Amniotic stem cell (primary cell): ENCODE measurements around the gene ARID3B.
"Not testable (repeated sequence)": the region's sequence is repeated elsewhere in the genome, so short reads cannot be mapped to it uniquely, and the experiment has no call there.

ENCODE experiments used
- DNase-seq: peaks from one replicate; lab custom pipeline; 2025; lab: John Stamatoyannopoulos, UW

ARID3B gene, protein sequence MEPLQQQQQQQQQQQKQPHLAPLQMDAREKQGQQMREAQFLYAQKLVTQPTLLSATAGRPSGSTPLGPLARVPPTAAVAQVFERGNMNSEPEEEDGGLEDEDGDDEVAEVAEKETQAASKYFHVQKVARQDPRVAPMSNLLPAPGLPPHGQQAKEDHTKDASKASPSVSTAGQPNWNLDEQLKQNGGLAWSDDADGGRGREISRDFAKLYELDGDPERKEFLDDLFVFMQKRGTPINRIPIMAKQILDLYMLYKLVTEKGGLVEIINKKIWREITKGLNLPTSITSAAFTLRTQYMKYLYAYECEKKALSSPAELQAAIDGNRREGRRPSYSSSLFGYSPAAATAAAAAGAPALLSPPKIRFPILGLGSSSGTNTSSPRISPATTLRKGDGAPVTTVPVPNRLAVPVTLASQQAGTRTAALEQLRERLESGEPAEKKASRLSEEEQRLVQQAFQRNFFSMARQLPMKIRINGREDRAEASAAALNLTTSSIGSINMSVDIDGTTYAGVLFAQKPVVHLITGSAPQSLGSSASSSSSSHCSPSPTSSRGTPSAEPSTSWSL

DNA sequence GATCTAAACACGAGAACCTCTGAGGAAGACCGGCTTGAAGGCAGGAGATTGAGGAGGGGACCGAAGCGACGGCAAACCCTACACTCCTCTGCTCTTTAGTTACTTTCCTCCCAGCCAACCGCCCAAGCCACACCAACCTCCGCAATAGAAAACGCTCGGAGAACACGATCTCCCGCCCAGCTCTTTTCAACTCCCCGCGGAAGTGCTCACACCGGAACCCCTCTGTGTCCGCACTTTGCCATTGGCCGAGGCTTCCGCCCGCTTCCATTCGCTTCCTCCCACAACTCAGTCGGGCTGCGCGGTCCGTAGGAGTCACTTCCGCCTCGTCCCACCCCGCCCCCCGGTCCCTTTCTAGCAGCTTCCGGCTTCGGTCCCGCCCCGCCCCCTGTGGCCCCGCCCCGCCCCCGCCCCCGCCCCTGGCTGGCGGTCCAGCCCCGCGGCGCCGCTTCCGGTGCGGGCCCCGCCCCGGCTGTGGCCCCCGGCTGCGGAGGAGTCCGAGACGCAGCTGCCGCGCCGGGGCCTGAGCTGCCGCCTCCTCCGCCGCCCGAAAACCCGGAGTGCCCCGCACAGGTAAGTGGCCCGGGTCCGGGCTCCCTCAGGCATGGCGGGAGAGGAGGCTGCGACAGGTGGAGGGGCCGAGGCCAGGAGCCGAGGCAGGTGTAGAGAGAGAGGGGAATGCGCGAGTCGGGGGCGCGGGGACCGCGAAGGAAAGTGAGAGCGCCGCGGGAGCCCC lies at the start of gene ARID3B:
Gene ARID3B, plus strand, starts transcription at position 460 of the 733 bp plus-strand sequence. CDS start 2,717 bp downstream, outside the sequence.
- DNase-seq = peak; percentile 92

- no peak for DNase-seq
These were observed 44.4 kb upstream of the ARID3B start for GRCh38 chr15:74496648-74497047.

DNA sequence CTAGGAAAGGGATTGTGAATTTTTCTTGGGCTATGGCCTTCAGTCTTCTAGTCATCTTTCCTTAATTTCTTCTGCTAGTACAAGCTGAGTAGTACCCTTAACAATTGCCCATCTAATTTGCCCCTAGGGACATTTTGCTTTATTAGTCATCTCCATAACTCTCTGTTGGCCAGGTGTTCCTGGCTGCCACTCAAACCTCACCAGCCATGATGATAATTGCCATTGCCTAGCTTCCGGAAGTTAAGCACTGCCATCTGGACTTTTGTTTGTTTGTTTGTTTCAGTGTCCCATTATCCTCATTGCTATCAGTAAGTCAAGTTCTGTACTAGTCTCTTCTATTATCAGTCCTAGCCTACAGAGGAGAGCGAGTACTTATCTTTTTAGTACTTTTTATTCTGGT lies 43.4 kb upstream of the ARID3B start:
- no peak for DNase-seq

GRCh38 chr15:74499366-74499765 lies 41.7 kb upstream of the ARID3B start:
- DNase-seq = no peak

- no peak for DNase-seq
These were observed 40.6 kb upstream of the ARID3B start for GRCh38 chr15:74500401-74500800.

DNA sequence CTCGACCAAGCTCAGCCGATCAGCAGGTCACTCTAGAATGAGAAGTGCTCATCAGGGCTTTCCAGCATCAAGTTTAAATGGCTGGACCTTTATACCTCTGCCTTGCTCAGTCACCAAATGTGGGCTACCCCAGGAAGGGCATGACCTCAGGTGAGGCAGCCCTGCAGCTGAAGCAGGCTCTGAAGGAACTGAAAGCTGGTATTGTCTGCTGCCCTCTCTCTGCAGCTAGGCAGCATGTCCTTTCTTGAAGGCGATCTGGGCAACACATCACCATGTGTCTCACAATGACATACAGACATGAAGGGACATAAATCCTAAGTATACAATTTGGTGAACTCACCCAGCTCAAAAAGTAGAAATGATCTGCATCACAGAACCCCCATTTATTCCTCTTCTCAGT lies 38.7 kb upstream of the ARID3B start:
- no peak for DNase-seq

GRCh38 chr15:74504418-74504817 lies 36.6 kb upstream of the ARID3B start:
- no peak for DNase-seq

DNA sequence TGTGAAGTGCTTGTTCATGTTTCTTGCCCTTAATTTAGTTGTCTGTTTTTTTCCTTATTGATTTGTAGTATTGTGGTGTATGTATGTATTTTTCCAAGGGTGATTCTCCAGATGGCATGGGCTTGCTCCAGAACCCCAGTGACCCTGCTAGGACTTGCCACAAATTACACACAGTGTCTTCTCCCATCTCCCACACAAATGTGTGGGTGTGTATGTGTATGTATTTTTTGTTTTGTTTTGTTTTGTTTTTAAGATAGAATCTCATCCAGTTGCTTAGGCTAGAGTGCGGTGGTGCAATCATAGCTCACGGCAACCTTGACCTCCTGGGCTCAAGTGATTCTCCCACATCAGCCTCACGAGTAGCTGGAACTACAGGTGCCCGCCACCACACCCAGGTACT lies 36.2 kb upstream of the ARID3B start:
- DNase-seq = no peak

DNA sequence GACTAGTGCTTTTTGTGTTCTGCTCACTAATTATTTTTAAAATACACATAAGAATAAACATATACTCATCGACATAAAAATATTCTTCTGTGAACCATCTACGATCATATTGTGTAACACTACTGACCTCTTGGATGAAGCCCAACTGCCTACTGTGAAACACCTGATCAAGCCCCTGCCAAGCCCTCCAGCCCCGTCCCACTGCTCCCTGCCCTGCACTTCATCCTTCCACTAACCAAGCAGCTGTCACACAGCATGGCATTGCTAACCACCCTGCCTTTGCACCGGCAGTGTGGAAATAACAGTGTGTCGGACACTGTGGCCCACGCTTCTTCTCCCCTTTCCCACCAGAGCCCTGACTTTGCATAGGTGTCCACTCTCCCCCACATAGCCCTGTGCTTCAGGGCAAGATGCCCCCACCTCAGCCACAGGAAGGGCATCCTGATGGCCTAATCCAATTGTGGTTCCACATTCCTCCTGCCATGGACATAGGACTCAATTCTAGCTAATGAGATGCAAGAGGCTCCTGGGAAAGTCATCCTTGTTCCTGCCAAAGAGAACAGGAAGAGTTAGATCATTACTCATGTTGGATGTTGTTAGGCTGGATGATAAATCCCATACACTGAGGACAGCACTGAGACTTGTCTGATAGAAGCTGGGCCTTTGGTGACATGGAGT lies 35.0 kb upstream of the ARID3B start:
- no peak for DNase-seq

DNA sequence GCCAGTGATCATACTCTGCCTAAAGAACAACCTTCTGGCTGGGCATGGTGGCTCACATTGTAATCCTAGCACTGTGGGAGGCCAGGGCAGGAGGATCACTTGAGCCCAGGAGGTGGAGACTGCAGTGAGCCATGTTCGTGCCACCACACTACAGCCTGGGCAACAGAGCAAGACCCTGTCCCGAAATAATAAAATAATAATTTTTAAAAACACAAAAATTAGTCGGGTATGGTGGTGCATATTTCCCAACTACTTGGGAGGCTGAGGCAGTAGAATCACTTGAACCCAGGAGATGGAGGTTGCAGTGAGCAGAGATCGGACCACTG lies 34.5 kb upstream of the ARID3B start:
- no peak for DNase-seq

GRCh38 chr15:74511583-74511982 lies 29.4 kb upstream of the ARID3B start:
- no peak for DNase-seq

- DNase-seq = not testable (repeated sequence)
These were observed 27.0 kb upstream of the ARID3B start for GRCh38 chr15:74514059-74514458.

GRCh38 chr15:74517096-74517495 lies 23.9 kb upstream of the ARID3B start:
- DNase-seq = no peak

GRCh38 chr15:74519311-74519710 lies 21.7 kb upstream of the ARID3B start:
- no peak for DNase-seq

GRCh38 chr15:74520407-74520806 lies 20.6 kb upstream of the ARID3B start:
- DNase-seq = no peak

GRCh38 chr15:74523982-74524381 lies 17.0 kb upstream of the ARID3B start:
- DNase-seq = no peak

DNA sequence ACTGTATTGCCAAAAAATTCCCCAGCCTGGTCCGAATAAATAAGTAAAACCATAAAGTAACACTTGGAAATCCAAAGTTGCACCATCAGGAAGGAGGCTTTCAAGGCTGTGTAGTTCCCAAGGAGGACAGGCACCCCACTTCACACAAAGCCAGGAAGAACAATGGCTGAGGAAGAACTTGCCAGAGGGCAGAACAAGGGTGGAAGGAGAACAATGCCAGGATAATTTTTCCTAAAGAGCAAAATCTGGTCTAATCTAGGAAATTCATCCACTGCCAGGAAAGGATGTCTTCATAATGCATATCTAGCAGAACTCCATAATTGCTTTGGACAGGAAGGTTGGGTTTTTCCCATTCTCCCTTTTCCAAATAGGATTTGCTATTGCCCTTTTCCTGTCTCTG lies 15.7 kb upstream of the ARID3B start:
- DNase-seq = no peak

DNA sequence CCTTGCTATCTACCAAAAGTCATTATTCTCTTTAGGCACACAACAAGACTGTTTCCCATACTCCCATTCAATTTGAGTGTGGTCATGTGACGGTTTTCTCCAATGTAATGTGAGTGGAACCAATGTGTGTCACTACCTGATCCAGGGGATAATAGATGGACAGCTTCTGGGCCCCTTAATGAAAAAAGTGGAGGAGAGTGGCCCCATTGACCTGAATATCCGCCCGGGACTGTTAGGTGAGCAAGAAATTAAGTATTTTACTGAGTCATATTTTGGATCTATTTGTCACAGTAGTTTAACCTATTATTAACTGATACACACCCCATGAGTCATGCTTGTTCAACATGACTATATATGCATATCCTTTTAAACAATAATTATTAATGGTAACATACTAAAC lies 15.1 kb upstream of the ARID3B start:
- no peak for DNase-seq

- no peak for DNase-seq
These were observed 12.1 kb upstream of the ARID3B start for GRCh38 chr15:74528876-74529275.

DNA sequence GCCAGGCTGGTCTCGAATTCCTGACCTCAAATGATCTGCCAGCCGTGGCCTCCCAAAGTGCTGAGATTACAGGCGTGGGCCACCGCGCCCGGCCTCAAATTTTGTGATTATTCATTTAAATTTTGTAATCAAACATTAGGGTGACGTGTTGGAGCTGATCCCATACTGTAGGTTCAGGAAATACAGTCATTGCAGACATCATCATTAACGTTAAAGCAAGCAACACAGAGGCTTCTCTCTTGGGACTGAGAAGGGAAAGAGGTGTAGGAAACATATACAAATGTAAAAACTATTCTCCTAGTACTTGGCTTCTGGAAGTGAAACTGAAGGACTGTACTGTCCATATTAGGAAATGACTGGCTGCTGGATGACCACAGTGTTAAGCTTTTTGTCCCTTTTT lies 11.1 kb upstream of the ARID3B start:
- no peak for DNase-seq

GRCh38 chr15:74530771-74531143 lies 10.3 kb upstream of the ARID3B start:
- DNase-seq = no peak

GRCh38 chr15:74531144-74531811 lies 9.7 kb upstream of the ARID3B start:
- DNase-seq = no peak
